Esophagus muscularis mucosa (tissue), 3 donors: ENCODE measurements around the gene AGXT2.

Source experiments
- CTCF ChIP-seq, 3 experiments: fragments of 200-600 bp in 2 of 3; fragments of 450-650 bp in 1 of 3; sonication (generic) in 2 of 3; IDR thresholded peaks; one replicate each; pipeline ENCODE4 v1.5.1; 2017 to 2019; ENCODE audit warnings: antibody characterized with exemption in 3 of 3, mild to moderate bottlenecking in 2 of 3, moderate library complexity in 1 of 3
- POLR2A ChIP-seq: fragments of 450-650 bp; IDR thresholded peaks from one replicate; pipeline ENCODE4 v1.6.1; 2017; ENCODE audit warnings: antibody characterized with exemption, moderate library complexity, mild to moderate bottlenecking, low read depth
- POLR2AphosphoS5 ChIP-seq, 2 donors: sonication (generic); formaldehyde crosslinking; IDR thresholded peaks; one replicate each; pipeline ENCODE4 v1.6.1; 2017; ENCODE audit warnings: antibody characterized with exemption in 2 of 2

GRCh38 chr5:35044649-35045048 is 3.1 kb downstream of the AGXT2 start:
- TF ChIP-seq CTCF (IDR thresholded peaks at IDR 0.05) (no peak), POLR2A (no peak), POLR2AphosphoS5 (IDR thresholded peaks at IDR 0.05) (no peak)
